HG03469 (cell line): ENCODE results near the gene TCF7L1.

ENCODE experiments used
- ATAC-seq: cut with Tn5 transposase; IDR thresholded peaks from one replicate; pipeline ENCODE4 v1.9.1; 2021; ENCODE audit warnings: mild to moderate bottlenecking, moderate library complexity, moderate number of reproducible peaks; ENCODE audit not compliant: unreplicated experiment

The TCF7L1 gene

DNA sequence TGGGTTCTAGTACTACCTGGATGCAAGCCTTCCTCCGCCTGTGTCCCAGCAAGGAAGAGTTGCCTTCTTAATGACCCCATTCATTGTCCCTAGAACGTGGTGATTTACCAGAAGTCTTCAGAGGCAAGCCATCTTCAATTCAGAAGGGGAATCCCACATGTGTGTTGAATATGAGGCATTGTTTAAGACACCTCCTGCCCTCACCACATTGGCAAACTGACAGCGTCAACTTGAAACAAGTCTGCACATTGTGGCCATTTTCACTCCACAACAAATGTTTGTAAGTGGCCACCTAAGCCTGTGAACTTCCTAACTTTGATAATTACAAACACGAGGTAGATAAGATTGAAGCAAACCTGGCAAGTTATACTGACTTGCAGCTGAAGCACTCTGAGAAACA lies 83.7 kb downstream of the TCF7L1 start:
- no peak for ATAC-seq

DNA sequence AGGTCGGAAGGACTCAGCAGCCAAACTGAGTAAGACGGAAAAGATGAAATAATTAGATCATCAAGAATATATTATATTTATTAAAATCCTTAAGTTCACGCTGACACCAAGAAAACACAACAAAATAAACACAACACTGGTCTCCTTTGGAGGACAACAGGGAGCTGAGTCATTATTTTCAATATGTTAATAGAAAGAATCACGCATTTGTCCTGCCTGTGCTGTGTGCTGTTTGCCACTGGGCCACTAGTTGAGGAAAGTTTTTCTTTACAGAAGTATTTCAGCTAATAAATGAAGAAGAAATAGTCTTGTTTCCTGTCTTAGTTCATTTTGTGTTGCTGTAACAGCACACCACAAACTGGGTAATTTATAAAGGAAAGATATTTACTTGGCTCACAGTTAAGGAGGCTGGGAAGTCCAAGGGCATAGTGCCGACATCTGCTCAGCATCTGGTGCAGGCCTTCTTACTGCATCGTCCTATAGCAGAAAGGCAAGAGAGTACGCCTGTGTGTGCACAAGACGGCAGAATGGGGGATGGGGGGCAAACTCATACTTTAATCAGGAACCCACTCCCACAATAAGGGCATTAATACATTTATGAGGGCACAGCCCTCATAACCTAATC lies 88.0 kb downstream of the TCF7L1 start:
- ATAC-seq: no peak

DNA sequence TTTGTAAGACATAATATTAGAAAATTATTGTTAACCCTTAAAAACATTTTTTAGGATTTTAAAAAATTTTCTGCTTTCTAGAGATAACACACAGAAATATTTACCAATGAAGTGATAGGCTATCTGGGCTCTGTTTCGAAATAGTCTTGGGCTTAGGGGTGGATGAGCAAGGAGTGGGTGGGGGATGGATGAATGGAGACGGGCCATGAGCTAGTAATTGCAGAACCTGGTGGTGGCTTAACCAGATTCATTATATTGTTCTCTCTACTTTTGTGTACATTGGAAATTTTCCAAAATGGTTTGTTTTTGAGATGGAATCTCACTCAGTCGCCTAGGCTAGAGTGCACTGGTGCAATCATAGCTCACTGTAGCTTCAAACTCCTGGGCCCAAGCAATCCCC lies 89.6 kb downstream of the TCF7L1 start:
- ATAC-seq: no peak

DNA sequence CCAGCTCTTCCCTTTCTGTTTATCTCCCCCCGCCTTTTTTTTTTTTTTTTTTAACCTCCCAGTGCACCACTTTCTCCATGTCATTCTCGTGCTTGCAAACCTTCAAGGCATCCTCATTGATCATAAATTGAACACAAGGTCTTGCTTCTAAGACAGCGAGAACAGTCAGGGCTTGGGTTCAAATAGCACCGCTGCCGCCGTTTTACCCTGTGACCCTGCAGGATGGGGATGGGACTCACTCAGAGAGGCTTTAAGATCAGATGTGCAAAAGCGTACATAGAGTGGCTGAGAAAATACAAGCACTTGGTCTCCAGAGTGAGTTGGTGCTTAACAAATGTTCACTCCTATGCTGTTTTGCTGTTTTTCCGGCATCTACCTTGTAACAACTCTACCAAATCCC lies 93.6 kb downstream of the TCF7L1 start:
- ATAC-seq: no peak

DNA sequence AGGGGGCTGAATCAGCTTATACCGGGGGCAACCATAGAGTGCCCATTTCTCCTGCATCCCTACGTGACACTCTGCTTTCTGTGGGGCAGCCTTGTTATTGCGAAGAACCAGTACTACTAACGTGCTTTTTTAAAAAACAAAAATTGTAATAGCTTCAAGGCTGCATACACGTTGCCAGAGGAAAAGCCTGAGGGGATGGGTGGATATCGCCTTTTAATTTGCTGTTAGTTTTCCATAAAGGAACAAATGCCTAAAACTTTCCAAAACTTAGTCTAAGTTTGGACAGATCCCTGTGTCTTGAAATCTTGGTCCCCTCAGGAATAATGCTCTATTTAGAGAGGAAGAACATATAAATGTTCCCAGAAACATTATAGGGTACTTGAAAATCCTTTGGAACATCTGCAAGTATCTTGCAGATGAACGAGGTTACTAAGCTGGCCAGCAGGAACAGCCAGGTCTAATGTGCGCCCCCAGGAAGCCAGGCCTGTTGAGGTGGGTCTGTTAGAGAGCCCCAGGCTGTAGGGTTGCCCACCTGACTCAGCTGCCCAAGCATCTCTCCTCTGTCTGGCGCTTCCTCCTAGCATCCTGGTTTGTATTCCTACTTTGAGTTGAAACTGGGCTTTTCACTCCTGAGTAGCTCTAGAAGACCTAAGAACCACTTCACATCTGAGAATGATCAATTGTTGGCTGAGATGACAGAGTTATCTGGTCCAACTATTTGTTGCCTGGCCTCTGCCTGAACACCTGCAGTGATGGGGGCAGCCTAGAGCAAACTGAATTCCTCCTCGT lies 97.7 kb downstream of the TCF7L1 start:
- ATAC-seq: no peak

DNA sequence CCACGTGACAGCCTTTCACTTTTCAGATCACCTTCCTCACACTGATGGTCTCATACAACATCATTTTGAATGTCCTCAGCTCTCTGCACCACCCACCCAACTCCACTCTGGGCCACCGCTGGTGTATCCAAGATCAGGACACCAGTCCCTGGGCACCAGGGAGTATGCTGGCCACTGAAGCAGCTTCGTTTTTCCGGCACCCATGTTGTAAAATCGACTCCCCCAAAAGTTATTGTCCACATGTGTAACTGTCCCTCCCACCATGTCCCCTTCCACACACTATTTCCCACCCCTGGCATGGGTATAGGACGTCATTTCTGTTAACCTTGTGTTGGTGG lies 98.2 kb downstream of the TCF7L1 start:
- no peak for ATAC-seq

DNA sequence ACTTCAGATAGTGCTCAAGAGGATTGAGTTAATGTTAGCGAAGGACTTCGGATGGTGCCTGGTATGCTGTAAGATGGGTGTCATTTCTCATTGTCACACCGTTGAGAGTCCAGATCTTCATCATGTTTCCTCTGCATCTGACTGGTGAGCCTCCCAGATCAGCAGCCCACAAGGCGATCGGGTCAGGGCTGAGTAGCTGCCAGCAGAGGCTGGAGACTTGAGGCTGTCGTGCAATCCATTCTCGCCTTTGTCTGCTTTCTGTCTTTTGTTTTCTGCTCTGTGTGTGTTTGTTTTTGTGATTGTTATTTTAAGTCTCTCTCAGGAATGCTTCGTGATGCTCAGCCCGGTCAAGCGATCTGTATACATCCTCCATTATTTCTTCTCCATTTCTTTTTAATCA lies 98.8 kb downstream of the TCF7L1 start:
- ATAC-seq: no peak

DNA sequence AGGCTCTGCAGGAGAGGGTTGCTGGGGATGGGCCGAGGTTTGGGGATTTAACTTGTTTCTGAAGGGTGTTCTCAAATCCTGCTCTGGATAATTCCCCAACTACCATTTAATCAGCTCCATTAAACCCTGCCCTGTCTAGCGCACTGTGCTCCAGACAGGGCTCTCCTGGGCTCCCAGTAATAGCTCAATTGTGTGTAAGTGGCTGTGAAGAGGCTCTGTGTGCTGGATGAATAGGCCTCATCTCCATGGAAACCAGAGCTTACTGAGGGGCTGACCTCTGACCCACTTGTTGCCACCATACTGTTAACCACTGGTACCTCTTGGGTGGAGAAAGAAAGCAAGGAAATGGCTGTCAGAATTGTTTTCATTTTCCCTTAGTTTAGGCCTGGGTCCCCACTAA lies 101.7 kb downstream of the TCF7L1 start:
- ATAC-seq: no peak

DNA sequence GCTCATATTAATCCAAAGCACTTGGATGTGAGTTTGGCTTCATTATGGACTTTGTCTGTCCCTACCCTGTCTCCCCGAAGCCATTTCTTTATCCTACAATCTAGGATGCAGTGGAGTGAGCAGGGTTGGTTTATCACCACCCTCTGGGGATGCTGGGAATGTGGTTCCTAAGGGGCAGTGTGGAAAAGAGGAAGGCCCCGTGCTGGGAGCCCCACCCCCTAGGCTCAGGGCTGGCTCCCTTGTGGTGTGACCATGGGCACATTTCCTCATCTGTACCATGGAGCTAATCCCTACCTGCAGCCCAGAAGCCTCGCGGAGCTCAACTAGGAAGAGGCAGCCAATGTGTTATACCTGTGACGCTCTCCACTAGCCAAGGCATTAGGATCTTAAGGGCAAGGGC lies 102.1 kb downstream of the TCF7L1 start:
- ATAC-seq: no peak

DNA sequence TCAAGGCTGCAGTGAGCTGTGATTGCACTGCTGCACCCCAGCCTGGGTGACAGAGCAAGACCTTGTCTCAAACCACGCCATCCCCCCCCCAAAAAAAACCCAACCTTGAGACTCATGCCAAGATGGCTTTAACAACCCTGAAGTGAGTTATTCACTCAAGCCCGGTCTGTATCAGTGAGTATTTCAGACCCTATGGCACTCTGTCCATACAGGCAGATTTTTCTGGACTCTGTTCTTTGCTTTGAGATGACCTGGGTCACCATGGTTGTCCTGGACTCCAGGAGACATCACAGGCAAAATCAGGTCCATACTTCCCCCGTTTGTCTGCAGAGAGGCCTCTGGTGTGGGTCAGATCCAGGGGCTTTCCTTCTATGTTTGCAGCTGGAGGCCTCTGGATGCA lies 102.9 kb downstream of the TCF7L1 start:
- no peak for ATAC-seq

DNA sequence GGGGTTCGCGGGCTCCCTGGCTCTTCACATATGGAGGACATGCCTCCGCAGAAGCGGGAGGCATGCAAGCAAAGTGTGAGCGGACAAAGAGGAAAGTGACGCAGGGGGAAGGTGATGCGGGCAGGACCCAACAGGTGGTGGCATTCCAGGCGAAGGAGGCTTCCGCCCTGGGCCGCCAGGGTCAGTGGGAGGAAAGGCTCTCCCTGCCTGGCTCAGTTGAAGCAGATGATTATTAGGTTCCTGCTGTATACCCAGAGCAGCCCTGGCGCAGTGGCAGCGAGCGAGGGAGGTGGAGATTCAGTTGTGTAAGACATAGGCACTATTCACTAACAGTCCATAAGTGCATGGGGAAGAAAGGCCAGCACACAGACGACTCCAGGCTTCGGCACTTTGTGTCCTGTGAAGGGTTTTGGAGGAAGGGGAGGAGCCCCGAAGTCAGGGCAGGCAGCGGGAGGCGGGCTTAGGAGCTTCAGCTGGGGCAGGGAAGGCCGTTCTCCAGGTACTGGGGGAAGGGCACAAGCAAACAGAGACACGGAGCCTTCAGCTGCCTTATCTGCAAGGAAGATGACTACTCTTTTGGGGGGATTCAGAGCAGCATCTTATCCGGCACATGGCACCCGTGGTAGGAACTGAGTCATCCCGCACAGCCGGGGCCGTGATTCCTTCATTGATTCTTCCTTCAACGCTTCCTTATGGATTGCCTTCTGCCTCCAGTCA lies 104.8 kb downstream of the TCF7L1 start:
- ATAC-seq: no peak

DNA sequence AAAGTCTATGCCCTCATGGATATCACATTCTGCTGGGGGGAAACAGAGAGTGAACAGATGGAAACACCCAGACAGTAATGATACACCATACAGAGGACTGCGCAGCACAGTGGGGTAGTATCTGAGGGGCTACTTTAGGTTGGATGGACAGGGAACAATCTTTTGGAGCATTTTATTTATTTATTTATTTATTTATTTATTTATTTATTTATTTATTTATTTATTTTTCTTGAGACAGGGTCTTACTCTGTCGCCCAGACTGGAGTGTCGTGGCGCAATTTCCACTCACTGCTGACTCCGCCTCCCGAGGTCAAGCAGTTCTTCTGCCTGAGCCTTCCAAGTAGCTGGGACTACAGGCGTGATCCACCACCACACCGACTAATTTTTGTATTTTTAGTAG lies 105.4 kb downstream of the TCF7L1 start:
- no peak for ATAC-seq

DNA sequence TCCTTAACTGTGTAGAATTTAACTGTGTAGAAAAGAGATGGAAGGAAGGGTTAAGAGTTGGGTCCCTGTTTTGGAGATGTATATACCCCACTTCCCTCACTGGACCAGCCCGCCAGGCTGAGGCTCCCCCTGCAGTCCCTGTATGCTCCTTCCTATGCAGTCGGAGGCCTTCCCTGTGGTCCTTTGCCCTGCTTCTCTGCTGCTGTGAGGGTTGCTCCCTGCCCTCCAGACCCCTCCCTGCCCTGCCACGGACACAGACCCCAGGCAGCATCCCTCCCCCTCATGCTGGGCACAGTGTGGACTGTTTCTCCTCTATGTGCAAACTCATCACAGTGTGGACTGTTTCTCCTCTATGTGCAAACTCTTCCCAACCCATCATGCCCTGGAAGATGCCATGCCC lies 105.9 kb downstream of the TCF7L1 start:
- ATAC-seq: no peak

DNA sequence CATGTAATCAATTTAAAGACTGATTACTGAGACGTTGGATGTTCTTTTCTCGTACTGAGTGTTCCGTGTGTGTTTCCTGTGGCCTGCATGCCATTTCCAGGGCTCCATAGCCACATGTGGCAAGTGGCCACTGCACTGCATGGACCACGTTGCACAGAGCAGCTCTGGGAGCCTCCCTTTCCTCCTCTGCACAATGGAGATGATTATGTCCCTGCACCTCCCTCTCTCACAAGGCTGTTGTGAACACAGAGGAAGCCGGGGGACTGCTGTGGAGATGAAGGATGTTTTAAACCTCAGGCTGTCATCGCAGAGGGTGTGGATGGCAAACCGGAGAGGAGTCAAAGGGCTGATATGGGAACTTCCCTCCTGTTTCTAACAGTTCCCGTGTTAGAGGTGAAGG lies 106.9 kb downstream of the TCF7L1 start:
- ATAC-seq: no peak

DNA sequence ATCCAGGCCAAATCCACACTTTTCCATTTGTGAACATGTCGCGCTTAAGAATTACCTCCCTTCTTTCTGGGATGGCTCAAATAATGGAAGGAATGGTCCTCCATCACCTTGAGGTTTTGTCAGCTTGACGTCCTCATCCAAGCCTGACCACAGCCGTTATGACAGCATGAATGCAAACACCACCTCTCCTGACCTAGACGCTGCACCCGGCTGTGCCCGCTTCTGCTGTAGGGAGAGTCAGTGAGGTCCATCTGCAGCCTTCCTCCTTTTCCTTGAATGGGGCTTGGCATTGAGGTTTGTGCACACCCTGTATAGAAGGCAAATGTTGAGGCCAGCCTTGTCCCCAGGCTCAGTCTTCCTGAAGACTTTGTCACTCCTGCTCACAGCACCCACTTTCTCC lies 109.1 kb downstream of the TCF7L1 start:
- no peak for ATAC-seq

DNA sequence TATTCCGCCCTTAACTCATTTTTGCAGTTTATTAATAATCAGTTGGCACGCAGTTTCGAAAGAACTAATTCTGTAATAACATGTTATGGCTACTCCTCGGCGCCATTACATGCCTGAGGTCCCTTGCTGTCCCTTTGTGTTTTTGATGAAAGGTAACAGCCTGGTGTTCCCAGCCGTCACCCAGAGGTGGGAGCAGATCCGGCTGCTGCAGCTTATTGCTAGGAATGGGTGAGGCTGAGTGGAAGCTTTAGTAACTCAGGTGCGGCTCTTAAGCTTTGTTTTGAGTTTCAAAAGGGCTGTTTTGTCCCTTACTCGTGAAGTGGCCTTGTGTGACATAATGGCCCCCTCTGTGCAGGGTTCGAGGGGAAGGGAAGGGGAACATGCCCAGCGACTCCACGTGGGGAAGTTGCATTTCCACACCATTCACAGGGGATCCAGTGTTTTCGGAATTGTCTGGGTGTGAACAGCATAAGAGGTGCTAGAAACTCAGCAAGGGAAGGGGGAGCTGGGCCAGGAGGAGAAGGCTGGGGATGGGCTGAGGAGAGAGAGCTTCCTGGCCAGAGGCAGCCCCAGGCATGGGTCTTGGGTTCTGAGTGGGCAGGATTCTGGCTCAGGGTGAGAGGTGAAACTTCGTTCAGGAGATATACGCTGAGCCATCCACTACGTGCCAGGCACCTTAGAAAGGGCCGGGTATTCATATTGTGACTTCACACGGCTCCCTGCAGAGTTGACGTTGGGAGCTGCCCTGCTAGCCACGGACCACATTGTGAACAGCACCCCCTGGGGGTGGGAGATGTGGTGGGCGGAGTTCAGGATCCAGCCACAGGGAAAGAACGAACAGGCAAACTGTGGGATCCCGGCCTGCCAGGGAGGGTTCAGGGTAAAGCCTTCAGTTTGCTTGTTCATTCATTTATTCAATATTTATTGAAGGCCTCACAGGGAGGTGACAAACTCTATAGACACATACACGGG lies 110.2 kb downstream of the TCF7L1 start:
- no peak for ATAC-seq

DNA sequence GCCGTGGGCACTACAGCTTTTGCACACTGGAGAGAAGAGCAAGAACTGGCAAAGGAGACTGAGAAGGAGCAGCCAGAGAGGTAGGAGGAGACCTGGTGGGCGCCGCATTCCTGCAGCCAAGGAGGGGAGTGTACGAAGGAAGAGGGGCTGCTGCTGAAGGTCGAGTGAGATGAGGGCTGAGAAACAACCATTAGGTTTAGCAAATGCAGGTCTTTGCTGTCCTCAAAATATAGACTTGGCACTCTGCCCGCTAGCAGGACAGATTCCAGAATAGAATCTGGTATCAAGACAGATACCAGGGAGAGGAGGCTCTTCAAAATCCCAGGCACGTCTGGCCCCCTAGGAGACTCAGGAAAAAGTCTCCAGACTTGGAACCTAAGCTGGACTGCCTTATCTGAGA lies 111.6 kb downstream of the TCF7L1 start:
- no peak for ATAC-seq

DNA sequence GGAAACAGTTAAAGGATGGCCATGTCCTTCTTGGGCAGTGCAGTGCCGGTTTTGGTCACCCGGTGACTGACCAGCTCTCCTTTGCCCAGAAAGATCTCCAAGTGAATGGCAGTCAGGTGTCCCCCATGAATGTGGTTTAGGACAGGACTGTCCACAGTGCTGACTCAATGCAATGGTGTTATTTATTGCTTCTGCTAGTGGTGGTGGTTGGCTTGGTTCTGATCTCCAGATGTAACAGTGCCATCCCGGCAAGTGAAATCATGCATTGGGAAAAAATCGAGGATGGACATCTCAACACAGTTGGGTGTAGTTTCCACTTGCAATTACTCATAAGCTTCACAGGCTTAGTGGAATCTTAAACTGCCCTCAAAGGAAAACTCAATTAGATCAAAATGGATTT lies 112.7 kb downstream of the TCF7L1 start:
- no peak for ATAC-seq

DNA sequence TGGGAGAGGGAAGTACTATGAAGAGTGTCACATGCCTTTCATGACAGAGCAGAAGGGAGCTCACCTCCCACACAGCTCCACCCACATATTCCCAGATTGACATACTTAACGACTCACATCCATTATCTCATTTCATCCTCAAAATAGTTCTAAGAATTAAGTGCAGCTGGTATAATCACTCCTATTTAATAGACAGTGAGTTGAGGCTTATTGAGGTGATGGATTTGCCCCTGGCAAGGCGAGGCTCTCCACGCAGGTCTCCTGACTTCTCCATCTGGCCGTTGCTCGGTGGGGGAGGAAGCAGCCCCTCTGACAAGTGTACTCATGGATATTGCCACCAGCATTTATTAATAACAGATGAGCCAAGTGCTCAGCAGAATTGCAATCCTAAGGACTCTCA lies 113.2 kb downstream of the TCF7L1 start:
- ATAC-seq: no peak

DNA sequence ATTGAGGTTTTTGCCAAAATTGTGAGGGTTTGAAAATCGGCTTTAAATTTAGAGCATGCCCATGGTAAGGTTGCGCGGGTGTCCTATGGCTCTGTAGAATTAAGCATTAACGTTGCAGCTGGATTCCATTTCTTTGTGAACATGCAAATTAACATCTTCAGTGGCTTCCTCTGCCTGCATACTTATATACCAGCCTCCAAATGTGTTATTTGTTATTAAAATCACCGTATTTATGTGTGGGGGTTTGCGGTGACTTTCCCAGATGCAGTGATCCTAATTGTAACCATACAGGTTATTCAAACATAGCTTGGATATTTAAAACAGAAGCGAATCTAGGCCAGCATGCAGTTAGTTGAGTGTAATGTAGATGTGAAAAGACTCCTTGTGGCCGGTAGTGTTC lies 114.4 kb downstream of the TCF7L1 start:
- no peak for ATAC-seq
